CD4-positive, alpha-beta T cell (primary cell): Measurements from ENCODE around the gene DHX8. TPM values are rescaled to one million over a fixed set of nuclear protein-coding genes. Genes with fewer than 3 reads are reported as not detected.

Experiments used
- ATAC-seq: fragments of 200-7000 bp; cut with Tn5 transposase; one replicate; pipeline ENCODE4 v1.10.0; 2022; ENCODE audit warnings: mild to moderate bottlenecking; ENCODE audit not compliant: poor library complexity
- CTCF ChIA-PET: fragments of 350-600 bp; sonication (Branson Sonifier 250); formaldehyde crosslinking; loops from one replicate; lab custom pipeline; 2021; ENCODE audit warnings: antibody characterized with exemption, inconsistent platforms; lab: Charles Lee
- POLR2A ChIA-PET: fragments of 350-600 bp; sonication (Branson Sonifier 250); formaldehyde crosslinking; loops from one replicate; lab custom pipeline; 2021; ENCODE audit warnings: antibody characterized with exemption, inconsistent platforms; lab: Charles Lee
- DNase-seq, 14 experiments: peaks; one replicate each; pipeline ENCODE4 v3.0.0-alpha.2; 2013 to 2020; ENCODE audit warnings: mixed read lengths in 2 of 14
- H3K27ac ChIP-seq, 2 donors: one replicate each; pipeline versions ENCODE4 v1.5.1 to v1.7.0; 2013; ENCODE audit warnings: low read length in 2 of 2, low read depth in 1 of 2, mild to moderate bottlenecking in 1 of 2
- H3K27me3 ChIP-seq, 2 experiments: 1 replicate in 1 of 2; 2 replicates in 1 of 2; pipeline versions ENCODE4 v1.6.1 to v1.7.0; 2013; ENCODE audit warnings: low read length in 2 of 2, control low read depth in 1 of 2, mild to moderate bottlenecking in 1 of 2, moderate library complexity in 1 of 2; ENCODE audit not compliant: insufficient read depth in 2 of 2, control insufficient read depth in 1 of 2
- H3K36me3 ChIP-seq: one replicate; pipeline ENCODE4 v1.6.1; 2013; ENCODE audit warnings: low read length, control low read depth; ENCODE audit not compliant: insufficient read depth
- H3K4me1 ChIP-seq: one replicate; pipeline ENCODE4 v1.6.1; 2013; ENCODE audit warnings: low read length, control low read depth; ENCODE audit not compliant: insufficient read depth
- H3K4me3 ChIP-seq: one replicate; pipeline ENCODE4 v1.5.1; 2013; ENCODE audit warnings: mild to moderate bottlenecking, low read length, moderate library complexity
- H3K9me3 ChIP-seq, 2 experiments: 1 replicate in 1 of 2; 2 replicates in 1 of 2; pipeline versions ENCODE4 v1.6.1 to v1.7.0; 2013; ENCODE audit warnings: low read length in 2 of 2, mild to moderate bottlenecking in 2 of 2, control low read depth in 1 of 2, moderate library complexity in 1 of 2; ENCODE audit not compliant: control insufficient read depth in 1 of 2, insufficient read depth in 1 of 2
- H3K27ac Mint-ChIP-seq: one replicate; pipeline ENCODE4 v1.8.0; 2020; ENCODE audit warnings: mixed read lengths
- H3K27me3 Mint-ChIP-seq: one replicate; pipeline ENCODE4 v1.8.0; 2021; ENCODE audit warnings: mixed read lengths
- H3K36me3 Mint-ChIP-seq: one replicate; pipeline ENCODE4 v1.8.0; 2021; ENCODE audit warnings: low read depth, mixed read lengths
- H3K4me1 Mint-ChIP-seq: one replicate; pipeline ENCODE4 v1.8.0; 2021; ENCODE audit warnings: low read depth, mixed read lengths
- H3K4me3 Mint-ChIP-seq: one replicate; pipeline ENCODE4 v1.8.0; 2020; ENCODE audit warnings: mild to moderate bottlenecking, mixed read lengths
- H3K9me3 Mint-ChIP-seq: one replicate; pipeline ENCODE4 v1.8.0; 2020; ENCODE audit warnings: mixed read lengths
- CTCF ChIP-seq: fragments of 200-600 bp; IDR thresholded peaks from one replicate; pipeline ENCODE4 v1.8.0; 2022; ENCODE audit warnings: antibody characterized with exemption, mild to moderate bottlenecking
- intact Hi-C, 2 experiments: fragments of 100-400 bp; cut with DNase I in 1 of 2; cut with micrococcal nuclease in 1 of 2; formaldehyde crosslinking; loops; one replicate each; pipeline versions ENCODE4 v1.15.1 to v1.9.0; 2023 to 2025; cut with DNase I, micrococcal nuclease
- total RNA-seq, 174 experiments: library from RNA in 2 of 174; stranded (reverse) in 2 of 174; gene quantifications; one replicate each; pipeline ENCODE4 v1.2.3 and lab custom pipeline; 2021 to 2026

The DHX8 gene
- total RNA-seq, 2 experiments from 2014 or later: 88.8 to 106 TPM

GRCh38 chr17:43531082-43531378 lies 47.3 kb downstream of the DHX8 start:
- ATAC-seq: no peak
- H3K9me3 Mint-ChIP-seq: no peaks in the 10 kb centered on the region
- POLR2A ChIA-PET: no interaction called here
- CTCF ChIA-PET: no interaction called here
- no peak for DNase-seq
- H3K27ac Mint-ChIP-seq: no peak overlapping the region
- Histone ChIP-seq H3K27ac (no peak overlapping the region), H3K36me3 (peaks cover 22% of the 10 kb centered on the region), H3K27me3 (no peaks in the 10 kb centered on the region), H3K9me3 (no peaks in the 10 kb centered on the region), H3K4me1 (no peaks in the 10 kb centered on the region), H3K4me3 (no peak overlapping the region)
- intact Hi-C loops: no loop called here
- TF ChIP-seq CTCF: no peak
- peaks cover 11% of the 10 kb centered on the region for H3K36me3 Mint-ChIP-seq
- no peaks in the 10 kb centered on the region for H3K27me3 Mint-ChIP-seq
- no peak overlapping the region for H3K4me3 Mint-ChIP-seq
- H3K4me1 Mint-ChIP-seq: no peaks in the 10 kb centered on the region

GRCh38 chr17:43531955-43532354 lies 48.2 kb downstream of the DHX8 start:
- Mint-ChIP-seq H3K9me3 (no peaks in the 10 kb centered on the region), H3K27me3 (no peaks in the 10 kb centered on the region), H3K4me1 (no peaks in the 10 kb centered on the region), H3K27ac (no peak overlapping the region), H3K36me3 (peaks cover 3% of the 10 kb centered on the region), H3K4me3 (no peak overlapping the region)
- ATAC-seq: no peak
- H3K27ac ChIP-seq: no peak overlapping the region
- no peaks in the 10 kb centered on the region for H3K4me1 ChIP-seq
- intact Hi-C loops: no loop called here
- no peak for DNase-seq
- ChIA-PET POLR2A (no interaction called here), CTCF (no interaction called here)
- no peaks in the 10 kb centered on the region for H3K27me3 ChIP-seq
- H3K9me3 ChIP-seq: no peaks in the 10 kb centered on the region
- no peak overlapping the region for H3K4me3 ChIP-seq
- peaks cover 13% of the 10 kb centered on the region for H3K36me3 ChIP-seq
- TF ChIP-seq CTCF: no peak

- Histone ChIP-seq H3K27me3 (no peaks in the 10 kb centered on the region), H3K4me3 (no peak overlapping the region), H3K36me3 (peaks cover 7% of the 10 kb centered on the region), H3K9me3 (no peaks in the 10 kb centered on the region), H3K27ac (no peak overlapping the region), H3K4me1 (no peaks in the 10 kb centered on the region)
- no peak for TF ChIP-seq CTCF
- ChIA-PET POLR2A (no interaction called here), CTCF (no interaction called here)
- Mint-ChIP-seq H3K36me3 (no peaks in the 10 kb centered on the region), H3K27me3 (no peaks in the 10 kb centered on the region), H3K4me3 (no peak overlapping the region), H3K27ac (no peak overlapping the region), H3K9me3 (no peaks in the 10 kb centered on the region), H3K4me1 (no peaks in the 10 kb centered on the region)
- DNase-seq (no peak), ATAC-seq (no peak)
- intact Hi-C loops: no loop called here
Observed at GRCh38 chr17:43532581-43532980, 48.8 kb downstream of the DHX8 start.
